T-helper 17 cell (primary cell): ENCODE data around the gene PLXNA2. TPM values are rescaled to one million over a fixed set of nuclear protein-coding genes. Genes with fewer than 3 reads are reported as not detected.

Experiments
- ATAC-seq: fragments of 150-1000 bp; cut with Tn5 transposase; 2 replicates; pipeline ENCODE4 v1.10.0; 2021; ENCODE audit warnings: mild to moderate bottlenecking, moderate library complexity
- DNase-seq, 3 donors: peaks; one replicate each; pipeline versions ENCODE4 v3.0.0 to v3.0.0-alpha.2; 2020 to 2021
- H3K9me3 ChIP-seq: one replicate; pipeline ENCODE4 v1.7.0; 2013; ENCODE audit warnings: low read length, mild to moderate bottlenecking; ENCODE audit not compliant: control insufficient read depth, poor library complexity, severe bottlenecking
- H3K27ac Mint-ChIP-seq: one replicate; pipeline ENCODE4 v1.8.0; 2022; ENCODE audit warnings: mild to moderate bottlenecking, moderate library complexity, mixed read lengths
- H3K27me3 Mint-ChIP-seq: one replicate; pipeline ENCODE4 v1.8.0; 2022; ENCODE audit warnings: mixed read lengths
- H3K36me3 Mint-ChIP-seq: one replicate; pipeline ENCODE4 v1.8.0; 2022; ENCODE audit warnings: low read depth, mixed read lengths
- H3K4me1 Mint-ChIP-seq: one replicate; pipeline ENCODE4 v1.8.0; 2022; ENCODE audit warnings: mild to moderate bottlenecking, mixed read lengths
- H3K4me3 Mint-ChIP-seq: one replicate; pipeline ENCODE4 v1.8.0; 2022; ENCODE audit warnings: mild to moderate bottlenecking, moderate library complexity, mixed read lengths
- total RNA-seq, 4 donors: library from RNA in 2 of 4; stranded (reverse) in 2 of 4; gene quantifications; one replicate each; pipeline ENCODE4 v1.2.3 and lab custom pipeline; 2022 to 2026

The PLXNA2 gene
- total RNA-seq, 2 donors from 2014 or later: 1.0 to 2.2 TPM

- Mint-ChIP-seq H3K4me1 (peaks cover 2% of the 10 kb centered on the region), H3K27me3 (peaks cover 47% of the 10 kb centered on the region), H3K27ac (no peak overlapping the region), H3K4me3 (no peak overlapping the region), H3K36me3 (peaks cover 4% of the 10 kb centered on the region)
- no peaks in the 10 kb centered on the region for H3K9me3 ChIP-seq
- ATAC-seq (no peak), DNase-seq (no peak)
These were observed 25.0 kb downstream of the PLXNA2 start for GRCh38 chr1:208219098-208219658.

- peaks cover 2% of the 10 kb centered on the region for H3K4me1 Mint-ChIP-seq
- no peak overlapping the region for H3K4me3 Mint-ChIP-seq
- DNase-seq (no peak), ATAC-seq (no peak)
- H3K9me3 ChIP-seq: no peaks in the 10 kb centered on the region
- H3K27ac Mint-ChIP-seq: no peak overlapping the region
- H3K36me3 Mint-ChIP-seq: peaks cover 4% of the 10 kb centered on the region
- H3K27me3 Mint-ChIP-seq: peaks cover 45% of the 10 kb centered on the region
These were observed 25.7 kb downstream of the PLXNA2 start for GRCh38 chr1:208218237-208219097.

GRCh38 chr1:208217781-208218180 is 26.4 kb downstream of the PLXNA2 start:
- Mint-ChIP-seq H3K36me3 (peaks cover 4% of the 10 kb centered on the region), H3K4me3 (no peak overlapping the region), H3K27me3 (peaks cover 43% of the 10 kb centered on the region), H3K27ac (no peak overlapping the region), H3K4me1 (peaks cover 2% of the 10 kb centered on the region)
- no peak for DNase-seq
- no peaks in the 10 kb centered on the region for H3K9me3 ChIP-seq
- ATAC-seq: no peak

- no peak overlapping the region for H3K4me3 Mint-ChIP-seq
- H3K36me3 Mint-ChIP-seq: peaks cover 4% of the 10 kb centered on the region
- no peak overlapping the region for H3K27ac Mint-ChIP-seq
- peaks cover 33% of the 10 kb centered on the region for H3K27me3 Mint-ChIP-seq
- H3K4me1 Mint-ChIP-seq: peaks cover 2% of the 10 kb centered on the region
- DNase-seq (no peak), ATAC-seq (no peak)
- no peaks in the 10 kb centered on the region for H3K9me3 ChIP-seq
These were observed 27.4 kb downstream of the PLXNA2 start for GRCh38 chr1:208216806-208217205.

- no peak overlapping the region for H3K4me3 Mint-ChIP-seq
- no peak for DNase-seq
- H3K27ac Mint-ChIP-seq: no peak overlapping the region
- H3K36me3 Mint-ChIP-seq: peaks cover 4% of the 10 kb centered on the region
- ATAC-seq: no peak
- H3K4me1 Mint-ChIP-seq: peaks cover 2% of the 10 kb centered on the region
- peaks cover 36% of the 10 kb centered on the region for H3K27me3 Mint-ChIP-seq
- no peaks in the 10 kb centered on the region for H3K9me3 ChIP-seq
These were observed 28.1 kb downstream of the PLXNA2 start for GRCh38 chr1:208216062-208216461.

GRCh38 chr1:208215393-208215792 is 28.8 kb downstream of the PLXNA2 start:
- Mint-ChIP-seq H3K4me3 (no peak overlapping the region), H3K27me3 (peaks cover 35% of the 10 kb centered on the region), H3K27ac (no peak overlapping the region), H3K36me3 (peaks cover 4% of the 10 kb centered on the region), H3K4me1 (peaks cover 2% of the 10 kb centered on the region)
- DNase-seq (no peak), ATAC-seq (no peak)
- H3K9me3 ChIP-seq: no peaks in the 10 kb centered on the region

GRCh38 chr1:208213786-208214185 is 30.4 kb downstream of the PLXNA2 start:
- Mint-ChIP-seq H3K4me1 (peaks cover 2% of the 10 kb centered on the region), H3K27me3 (peaks cover 30% of the 10 kb centered on the region), H3K4me3 (no peak overlapping the region), H3K27ac (no peak overlapping the region), H3K36me3 (peaks cover 4% of the 10 kb centered on the region)
- H3K9me3 ChIP-seq: no peaks in the 10 kb centered on the region
- no peak for DNase-seq
- no peak for ATAC-seq

- DNase-seq: no peak
- H3K27me3 Mint-ChIP-seq: peaks cover 23% of the 10 kb centered on the region
- no peaks in the 10 kb centered on the region for H3K4me1 Mint-ChIP-seq
- no peaks in the 10 kb centered on the region for H3K9me3 ChIP-seq
- peaks cover 4% of the 10 kb centered on the region for H3K36me3 Mint-ChIP-seq
- H3K4me3 Mint-ChIP-seq: no peak overlapping the region
- ATAC-seq: no peak
- no peak overlapping the region for H3K27ac Mint-ChIP-seq
These were observed 31.3 kb downstream of the PLXNA2 start for GRCh38 chr1:208212893-208213292.

- no peaks in the 10 kb centered on the region for H3K9me3 ChIP-seq
- H3K4me1 Mint-ChIP-seq: no peaks in the 10 kb centered on the region
- ATAC-seq: no peak
- no peak overlapping the region for H3K27ac Mint-ChIP-seq
- peaks cover 4% of the 10 kb centered on the region for H3K36me3 Mint-ChIP-seq
- no peak overlapping the region for H3K4me3 Mint-ChIP-seq
- H3K27me3 Mint-ChIP-seq: peaks cover 23% of the 10 kb centered on the region
- DNase-seq: no peak
These were observed 32.0 kb downstream of the PLXNA2 start for GRCh38 chr1:208211921-208212843.

GRCh38 chr1:208209896-208210589 is 34.1 kb downstream of the PLXNA2 start:
- no peak overlapping the region for H3K27ac Mint-ChIP-seq
- DNase-seq: no peak
- H3K27me3 Mint-ChIP-seq: peaks cover 15% of the 10 kb centered on the region
- H3K4me3 Mint-ChIP-seq: no peak overlapping the region
- no peaks in the 10 kb centered on the region for H3K4me1 Mint-ChIP-seq
- no peak for ATAC-seq
- H3K9me3 ChIP-seq: no peaks in the 10 kb centered on the region
- no peaks in the 10 kb centered on the region for H3K36me3 Mint-ChIP-seq

- peaks cover 15% of the 10 kb centered on the region for H3K27me3 Mint-ChIP-seq
- H3K36me3 Mint-ChIP-seq: no peaks in the 10 kb centered on the region
- no peak overlapping the region for H3K4me3 Mint-ChIP-seq
- no peak for ATAC-seq
- no peaks in the 10 kb centered on the region for H3K9me3 ChIP-seq
- H3K27ac Mint-ChIP-seq: no peak overlapping the region
- no peaks in the 10 kb centered on the region for H3K4me1 Mint-ChIP-seq
- DNase-seq: no peak
These were observed 34.9 kb downstream of the PLXNA2 start for GRCh38 chr1:208209286-208209685.

GRCh38 chr1:208208132-208208487 is 36.1 kb downstream of the PLXNA2 start:
- H3K9me3 ChIP-seq: no peaks in the 10 kb centered on the region
- H3K36me3 Mint-ChIP-seq: no peaks in the 10 kb centered on the region
- no peak for DNase-seq
- ATAC-seq: no peak
- no peak overlapping the region for H3K4me3 Mint-ChIP-seq
- H3K27ac Mint-ChIP-seq: no peak overlapping the region
- H3K4me1 Mint-ChIP-seq: no peaks in the 10 kb centered on the region
- peaks cover 13% of the 10 kb centered on the region for H3K27me3 Mint-ChIP-seq
